Vagina (tissue), 2 donors: ENCODE results near the gene MNAT1. TPM values are rescaled to one million over a fixed set of nuclear protein-coding genes. Genes with fewer than 3 reads are reported as not detected.

Experiments used
- DNase-seq, 2 donors: peaks; one replicate each; pipeline ENCODE4 v3.0.0-alpha.2; 2017; ENCODE audit errors: extremely low spot score in 2 of 2
- H3K27ac ChIP-seq: fragments of 200-600 bp; sonication (generic); one replicate; pipeline ENCODE4 v1.5.1; 2019
- H3K27me3 ChIP-seq: fragments of 200-600 bp; sonication (generic); one replicate; pipeline ENCODE4 v1.5.1; 2019
- H3K36me3 ChIP-seq, 2 donors: fragments of 200-600 bp; sonication (generic); one replicate each; pipeline ENCODE4 v1.5.1; 2017 to 2019
- H3K4me1 ChIP-seq: fragments of 200-600 bp; sonication (generic); one replicate; pipeline ENCODE4 v1.5.1; 2019
- H3K4me3 ChIP-seq, 2 donors: fragments of 200-600 bp; sonication (generic); 1 replicate in 1 of 2; 2 replicates in 1 of 2; pipeline ENCODE4 v1.5.1; 2016 to 2019
- H3K9me3 ChIP-seq: fragments of 200-600 bp; sonication (generic); one replicate; pipeline ENCODE4 v1.5.1; 2019
- CTCF ChIP-seq, 3 experiments: fragments of 450-650 bp in 2 of 3; fragments of 200-600 bp in 1 of 3; sonication (generic) in 1 of 3; IDR thresholded peaks; one replicate each; pipeline ENCODE4 v1.5.1; 2017 to 2019; ENCODE audit warnings: antibody characterized with exemption in 3 of 3, mild to moderate bottlenecking in 2 of 3, moderate library complexity in 2 of 3
- POLR2A ChIP-seq, 2 donors: fragments of 450-650 bp; IDR thresholded peaks; one replicate each; pipeline ENCODE4 v1.6.1; 2017; ENCODE audit warnings: antibody characterized with exemption in 2 of 2, mild to moderate bottlenecking in 2 of 2, moderate library complexity in 2 of 2
- POLR2AphosphoS5 ChIP-seq, 2 donors: sonication (generic); formaldehyde crosslinking; IDR thresholded peaks; one replicate each; pipeline ENCODE4 v1.9.0; 2017; ENCODE audit warnings: antibody characterized with exemption in 2 of 2, mild to moderate bottlenecking in 2 of 2, low read depth in 1 of 2; ENCODE audit not compliant: insufficient read depth in 1 of 2
- intact Hi-C: fragments of 100-400 bp; cut with DNase I; formaldehyde crosslinking; loops from one replicate; pipeline ENCODE4 v1.15.1; 2023
- total RNA-seq: library from RNA; depleted of rRNA; stranded (reverse); fragments of >200 nt; gene quantifications from one replicate; pipeline ENCODE4 v1.2.3, GENCODE V29; 2016

MNAT1 gene
- total RNA-seq, 1 donor from 2014 or later = 38.1 TPM

DNA sequence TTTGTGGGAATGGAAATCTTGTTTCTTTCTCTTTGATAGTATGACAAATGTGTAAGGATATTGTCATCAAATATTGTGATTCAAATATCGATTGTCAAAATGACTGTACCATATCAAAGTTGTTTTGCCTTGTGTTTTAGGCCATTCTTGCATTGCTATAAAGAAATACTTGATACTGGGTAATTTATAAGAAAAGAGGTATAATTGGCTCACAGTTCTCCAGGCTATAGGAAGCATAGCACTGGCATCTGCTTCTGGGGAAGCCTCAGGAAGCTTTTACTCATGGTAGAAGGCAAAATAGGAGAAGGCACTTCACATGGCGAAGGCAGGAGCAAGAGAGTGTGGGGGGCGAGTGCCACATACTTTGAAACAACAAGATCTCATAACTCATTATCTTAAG is 238.5 kb downstream of the MNAT1 start:
- TF ChIP-seq POLR2AphosphoS5 (IDR thresholded peaks at IDR 0.05; ENCODE audit: insufficient read depth in 1 of 2, low read depth in 1 of 2) (no peak), CTCF (IDR thresholded peaks at IDR 0.05) (no peak), POLR2A (IDR thresholded peaks at IDR 0.05) (no peak)
- no peak for DNase-seq
- intact Hi-C loops = no loop called here

DNA sequence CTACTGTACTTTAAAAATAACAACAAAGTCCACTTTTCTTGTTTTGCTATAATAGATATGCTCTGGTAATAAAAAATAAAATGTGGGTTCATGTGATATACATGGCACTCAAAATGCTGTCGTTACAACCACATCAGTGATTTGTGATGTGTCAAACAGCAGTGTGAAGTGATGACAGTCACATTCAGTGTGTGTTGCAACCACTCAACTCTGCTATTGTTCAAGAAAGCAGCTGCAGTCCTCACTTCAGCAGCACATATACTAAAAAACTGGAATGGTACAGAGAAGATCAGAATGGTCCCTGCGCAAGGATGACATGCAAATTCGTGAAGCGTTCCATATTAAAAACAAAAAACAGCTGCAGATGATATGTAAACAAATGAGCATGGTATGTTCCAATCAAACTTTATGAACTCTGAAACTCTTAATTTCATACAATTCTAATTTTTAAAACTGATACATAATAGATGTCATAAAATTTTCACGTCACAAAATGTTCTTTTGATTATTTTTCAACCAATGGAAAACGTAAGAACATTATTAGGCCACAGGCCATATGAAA is 239.6 kb downstream of the MNAT1 start:
- TF ChIP-seq POLR2AphosphoS5 (IDR thresholded peaks at IDR 0.05; ENCODE audit: insufficient read depth in 1 of 2, low read depth in 1 of 2) = no peak
- no peak for TF ChIP-seq POLR2A (IDR thresholded peaks at IDR 0.05)
- TF ChIP-seq CTCF (IDR thresholded peaks at IDR 0.05) = no peak
- DNase-seq = no peak

More for the DNA sequence above, 238.5 kb downstream of the MNAT1 start:
- no peaks in the 10 kb centered on the region for H3K27me3 ChIP-seq
- H3K4me3 ChIP-seq = no peak overlapping the region
- no peaks in the 10 kb centered on the region for H3K4me1 ChIP-seq
- peaks cover 0 to 15% of the 10 kb centered on the region in 2 donors for H3K36me3 ChIP-seq
- no peaks in the 10 kb centered on the region for H3K9me3 ChIP-seq
- no peak overlapping the region for H3K27ac ChIP-seq

DNA sequence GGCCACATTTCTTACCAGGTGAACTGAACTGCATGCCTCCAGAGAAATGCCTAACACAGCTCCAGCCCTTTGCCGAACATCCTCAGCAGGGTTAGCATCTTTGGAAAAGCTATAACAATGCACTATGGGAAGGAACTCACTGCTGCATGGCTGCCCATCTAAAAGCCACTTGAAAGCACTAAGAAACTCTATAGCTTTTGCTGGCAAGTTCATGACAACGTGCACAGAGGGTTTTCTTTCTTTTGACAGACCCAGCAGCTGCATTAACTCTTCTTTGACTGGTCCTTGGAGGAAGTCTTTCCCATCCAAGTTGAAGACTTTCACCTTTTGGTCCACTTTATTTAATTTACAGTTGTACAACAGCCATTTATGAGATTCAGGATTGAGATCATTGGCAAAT is 241.0 kb downstream of the MNAT1 start:
- Histone ChIP-seq H3K36me3 (peaks cover 0 to 15% of the 10 kb centered on the region in 2 donors), H3K27me3 (no peaks in the 10 kb centered on the region), H3K4me3 (no peak overlapping the region), H3K4me1 (peaks cover 13% of the 10 kb centered on the region), H3K27ac (no peak overlapping the region), H3K9me3 (no peaks in the 10 kb centered on the region)
- intact Hi-C loops = no loop called here
- TF ChIP-seq CTCF (IDR thresholded peaks at IDR 0.05) (no peak), POLR2A (IDR thresholded peaks at IDR 0.05) (no peak), POLR2AphosphoS5 (IDR thresholded peaks at IDR 0.05; ENCODE audit: insufficient read depth in 1 of 2, low read depth in 1 of 2) (no peak)
- no peak for DNase-seq

More for the DNA sequence above, 239.6 kb downstream of the MNAT1 start:
- peaks cover 0 to 15% of the 10 kb centered on the region in 2 donors for H3K36me3 ChIP-seq
- no peaks in the 10 kb centered on the region for H3K9me3 ChIP-seq
- intact Hi-C loops = no loop called here
- H3K27me3 ChIP-seq = no peaks in the 10 kb centered on the region
- peaks cover under 1% of the 10 kb centered on the region for H3K4me1 ChIP-seq
- no peak overlapping the region for H3K27ac ChIP-seq
- no peak overlapping the region for H3K4me3 ChIP-seq

- intact Hi-C loops = no loop called here
- Histone ChIP-seq H3K27me3 (no peaks in the 10 kb centered on the region), H3K4me3 (no peak overlapping the region), H3K36me3 (peaks cover 0 to 15% of the 10 kb centered on the region in 2 donors), H3K9me3 (no peaks in the 10 kb centered on the region), H3K27ac (no peak overlapping the region), H3K4me1 (peaks cover 27% of the 10 kb centered on the region)
- DNase-seq = no peak
- no peak for TF ChIP-seq POLR2AphosphoS5 (IDR thresholded peaks at IDR 0.05; ENCODE audit: insufficient read depth in 1 of 2, low read depth in 1 of 2)
- TF ChIP-seq CTCF (IDR thresholded peaks at IDR 0.05) = no peak
- TF ChIP-seq POLR2A (IDR thresholded peaks at IDR 0.05) = no peak
Observed at GRCh38 chr14:60977847-60978246, 243.3 kb downstream of the MNAT1 start.

DNA sequence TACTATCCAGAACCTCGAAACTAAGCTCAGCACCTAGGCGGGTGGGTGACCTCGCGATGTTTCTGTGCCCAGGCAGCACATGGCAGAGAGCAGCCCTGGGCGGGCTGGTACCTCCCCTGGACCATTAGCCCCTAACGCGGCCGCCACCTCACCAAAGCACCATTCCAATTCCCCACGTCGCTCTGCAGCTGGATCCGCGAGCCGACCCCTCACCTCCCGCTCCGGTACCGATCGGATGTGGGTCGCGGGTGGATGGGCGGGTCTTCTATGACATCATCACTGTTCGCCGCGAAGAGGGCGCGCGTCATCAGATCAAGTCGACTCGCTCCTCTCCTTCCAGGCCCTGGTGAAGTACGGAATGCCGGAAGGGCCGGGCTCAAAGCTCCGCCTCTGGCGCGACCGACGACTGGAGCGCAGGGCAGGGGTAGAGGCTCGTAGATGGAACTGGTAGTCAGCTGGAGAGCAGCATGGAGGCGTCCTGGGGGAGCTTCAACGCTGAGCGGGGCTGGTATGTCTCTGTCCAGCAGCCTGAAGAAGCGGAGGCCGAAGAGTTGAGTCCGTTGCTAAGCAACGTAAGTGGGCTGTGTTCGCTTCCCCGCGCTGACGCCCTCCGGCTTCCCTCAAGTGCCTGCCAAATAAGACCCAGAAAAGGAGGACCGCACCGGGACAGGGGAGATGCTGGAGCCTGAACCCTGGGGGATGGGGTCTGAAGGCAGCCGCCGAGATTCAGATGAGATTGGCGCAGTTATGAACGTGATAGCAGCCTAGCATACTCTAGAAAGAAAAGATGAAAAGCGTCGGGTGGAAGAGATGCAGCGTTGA is 246.5 kb downstream of the MNAT1 start, which contains the start of the genes SLC38A6 and TRMT5:
TSS of gene SLC38A6 (plus strand) at position 435 of the 822 bp plus-strand sequence. CDS start at position 468, 33 bp downstream.
TSS of gene TRMT5 (minus strand) at position 269 of the 822 bp plus-strand sequence. CDS start at position 163, 106 bp downstream.
- Histone ChIP-seq H3K27ac (peak within 1 kb of the TSS; percentile 77), H3K27me3 (no peaks in the 10 kb centered on the region), H3K36me3 (no peaks in the 10 kb centered on the region), H3K4me1 (peaks cover 35% of the 10 kb centered on the region), H3K9me3 (no peaks in the 10 kb centered on the region), H3K4me3 (peak within 1 kb of the TSS; percentile 64 to 77)
- intact Hi-C loops = no loop called here
- TF ChIP-seq POLR2AphosphoS5 (IDR thresholded peaks at IDR 0.05; ENCODE audit: insufficient read depth in 1 of 2, low read depth in 1 of 2) (peak; percentile 92 to 96), POLR2A (IDR thresholded peaks at IDR 0.05) (peak in 1 of 2 donors; percentile 12), CTCF (IDR thresholded peaks at IDR 0.05) (no peak)
- peak in 1 of 2 donors; percentile 97 for DNase-seq
